HT1080 (cell line): ENCODE results near the gene RFPL2. TPM values are rescaled to one million over a fixed set of nuclear protein-coding genes. Genes with fewer than 3 reads are reported as not detected.
A peak's percentile ranks its signal among the peaks of the same experiment; 100 is the strongest.

ENCODE experiments used
- DNase-seq: peaks from one replicate; pipeline ENCODE4 v3.0.0-alpha.2; 2015; ENCODE audit warnings: low read depth
- polyA plus RNA-seq, 2 experiments: library from polyadenylated mRNA; depleted of rRNA; stranded (reverse); fragments of >200 nt; gene quantifications; 2 replicates each; pipeline ENCODE4 v1.2.3, GENCODE V29; 2015
- total RNA-seq: library from RNA; depleted of rRNA; stranded (reverse); fragments of >200 nt; shearing (Covaris generic); gene quantifications from 2 replicates; pipeline ENCODE4 v1.2.3, GENCODE V29; 2014; rRNA removed

Gene RFPL2
- not detected in 2 replicates for total RNA-seq
- not detected in 2 replicates for polyA plus RNA-seq (2015; cell fraction: cytosol; rRNA removed)
- polyA plus RNA-seq (2015; cell fraction: nucleus; rRNA removed) = not detected in 2 replicates

- DNase-seq = peak; percentile 83
These were observed at the start of gene RFPL2 for GRCh38 chr22:32204856-32205722. TSS of gene RFPL2 (minus strand) at chr22:32205073. CDS start at chr22:32202451, 2,622 bp downstream.

GRCh38 chr22:32249231-32249630 lies 44.4 kb upstream of the RFPL2 start:
- DNase-seq = no peak

- DNase-seq = no peak
These were observed 43.4 kb upstream of the RFPL2 start for GRCh38 chr22:32248276-32248675.

GRCh38 chr22:32246166-32246565 lies 41.3 kb upstream of the RFPL2 start:
- DNase-seq = no peak

GRCh38 chr22:32245042-32245441 lies 40.2 kb upstream of the RFPL2 start:
- DNase-seq = no peak

GRCh38 chr22:32244547-32244946 lies 39.7 kb upstream of the RFPL2 start:
- DNase-seq = no peak

GRCh38 chr22:32240461-32240860 lies 35.6 kb upstream of the RFPL2 start:
- no peak for DNase-seq

- DNase-seq = no peak
These were observed 33.0 kb upstream of the RFPL2 start for GRCh38 chr22:32237906-32238305.

- no peak for DNase-seq
These were observed 32.1 kb upstream of the RFPL2 start for GRCh38 chr22:32236970-32237369.

GRCh38 chr22:32233091-32233490 lies 28.2 kb upstream of the RFPL2 start:
- DNase-seq = no peak

GRCh38 chr22:32232191-32232830 lies 27.4 kb upstream of the RFPL2 start:
- DNase-seq = no peak

- DNase-seq = no peak
These were observed 21.6 kb upstream of the RFPL2 start for GRCh38 chr22:32226326-32227104.

- DNase-seq = no peak
These were observed 18.1 kb upstream of the RFPL2 start for GRCh38 chr22:32222991-32223390.

- no peak for DNase-seq
These were observed 14.2 kb upstream of the RFPL2 start for GRCh38 chr22:32219026-32219425.

- DNase-seq = no peak
These were observed 13.6 kb upstream of the RFPL2 start for GRCh38 chr22:32218470-32218869.

- DNase-seq = no peak
These were observed 12.6 kb upstream of the RFPL2 start for GRCh38 chr22:32217465-32217864.

GRCh38 chr22:32216911-32217310 lies 12.0 kb upstream of the RFPL2 start:
- no peak for DNase-seq

GRCh38 chr22:32211011-32211410 lies 6.1 kb upstream of the RFPL2 start:
- DNase-seq = no peak

- DNase-seq = no peak
These were observed 3.8 kb upstream of the RFPL2 start for GRCh38 chr22:32208681-32209080.

- DNase-seq = no peak
These were observed 3.2 kb upstream of the RFPL2 start for GRCh38 chr22:32207971-32208480.
